BLaER1 (cell line): ENCODE measurements around the gene DUSP16.
A peak's percentile ranks its signal among the peaks of the same experiment; 100 is the strongest.

Experiments
- H3K27ac ChIP-seq: shearing (Covaris generic); formaldehyde crosslinking; 2 replicates; pipeline ENCODE4 v1.8.1; 2022
- H3K27me3 ChIP-seq: shearing (Covaris generic); formaldehyde crosslinking; 2 replicates; pipeline ENCODE4 v1.8.1; 2022
- H3K36me3 ChIP-seq: shearing (Covaris generic); formaldehyde crosslinking; 2 replicates; pipeline ENCODE4 v1.8.1; 2022
- H3K4me1 ChIP-seq: shearing (Covaris generic); formaldehyde crosslinking; 2 replicates; pipeline ENCODE4 v1.8.1; 2022
- H3K4me2 ChIP-seq: shearing (Covaris generic); formaldehyde crosslinking; 2 replicates; pipeline ENCODE4 v1.8.1; 2022
- H3K4me3 ChIP-seq: shearing (Covaris generic); formaldehyde crosslinking; 2 replicates; pipeline ENCODE4 v1.8.1; 2022
- H3K9ac ChIP-seq: shearing (Covaris generic); formaldehyde crosslinking; 2 replicates; pipeline ENCODE4 v1.8.1; 2022
- H3K9me3 ChIP-seq: shearing (Covaris generic); formaldehyde crosslinking; 2 replicates; pipeline ENCODE4 v1.8.1; 2022
- H4K20me1 ChIP-seq: shearing (Covaris generic); formaldehyde crosslinking; 2 replicates; pipeline ENCODE4 v1.8.1; 2022
- Cebpa-rat ChIP-seq: shearing (Covaris generic); IDR thresholded peaks from 2 replicates; pipeline ENCODE4 v1.8.1; 2022

Gene DUSP16

GRCh38 chr12:12486661-12487240 lies 75.9 kb downstream of the DUSP16 start:
- no peak overlapping the region for H3K27ac ChIP-seq
- no peak for TF ChIP-seq Cebpa-rat
- H3K27me3 ChIP-seq: no peaks in the 10 kb centered on the region
- no peaks in the 10 kb centered on the region for H3K9me3 ChIP-seq
- H3K4me3 ChIP-seq: no peak overlapping the region
- H3K4me2 ChIP-seq: no peak overlapping the region
- no peak overlapping the region for H3K9ac ChIP-seq
- peaks cover 29% of the 10 kb centered on the region for H3K36me3 ChIP-seq
- no peaks in the 10 kb centered on the region for H4K20me1 ChIP-seq
- H3K4me1 ChIP-seq: peaks cover 12% of the 10 kb centered on the region; the same call in 1 of the 2 replicates

GRCh38 chr12:12483438-12483837 lies 79.2 kb downstream of the DUSP16 start:
- no peak overlapping the region for H3K4me3 ChIP-seq
- no peak overlapping the region for H3K9ac ChIP-seq
- H3K27me3 ChIP-seq: no peaks in the 10 kb centered on the region
- H3K4me1 ChIP-seq: peaks cover 16% of the 10 kb centered on the region; the same call in 1 of the 2 replicates
- no peaks in the 10 kb centered on the region for H4K20me1 ChIP-seq
- no peak overlapping the region for H3K27ac ChIP-seq
- H3K4me2 ChIP-seq: no peak overlapping the region
- TF ChIP-seq Cebpa-rat: no peak
- H3K9me3 ChIP-seq: no peaks in the 10 kb centered on the region
- H3K36me3 ChIP-seq: peaks cover 40% of the 10 kb centered on the region

GRCh38 chr12:12482959-12483358 lies 79.7 kb downstream of the DUSP16 start:
- Histone ChIP-seq H3K9ac (no peak overlapping the region), H4K20me1 (no peaks in the 10 kb centered on the region), H3K27me3 (no peaks in the 10 kb centered on the region), H3K36me3 (peaks cover 41% of the 10 kb centered on the region), H3K4me1 (peaks cover 16% of the 10 kb centered on the region; the same call in 1 of the 2 replicates), H3K4me3 (no peak overlapping the region), H3K4me2 (no peak overlapping the region), H3K27ac (no peak overlapping the region), H3K9me3 (no peaks in the 10 kb centered on the region)
- TF ChIP-seq Cebpa-rat: no peak

- Histone ChIP-seq H3K27ac (no peak overlapping the region), H3K4me1 (peaks cover 16% of the 10 kb centered on the region; the same call in 1 of the 2 replicates), H3K36me3 (peaks cover 48% of the 10 kb centered on the region), H4K20me1 (no peaks in the 10 kb centered on the region), H3K4me3 (no peak overlapping the region), H3K9ac (no peak overlapping the region), H3K4me2 (peak overlapping the region; percentile 36), H3K9me3 (no peaks in the 10 kb centered on the region), H3K27me3 (no peaks in the 10 kb centered on the region)
- no peak for TF ChIP-seq Cebpa-rat
Observed at GRCh38 chr12:12482150-12482761, 80.4 kb downstream of the DUSP16 start.

- no peak overlapping the region for H3K4me3 ChIP-seq
- no peaks in the 10 kb centered on the region for H3K9me3 ChIP-seq
- H3K9ac ChIP-seq: no peak overlapping the region
- H3K27me3 ChIP-seq: no peaks in the 10 kb centered on the region
- H3K4me1 ChIP-seq: peaks cover 16% of the 10 kb centered on the region; the same call in 1 of the 2 replicates
- peak overlapping the region; percentile 36 for H3K4me2 ChIP-seq
- peaks cover 55% of the 10 kb centered on the region for H3K36me3 ChIP-seq
- no peak overlapping the region for H3K27ac ChIP-seq
- no peak for TF ChIP-seq Cebpa-rat
- no peaks in the 10 kb centered on the region for H4K20me1 ChIP-seq
Observed at GRCh38 chr12:12481631-12482030, 81.0 kb downstream of the DUSP16 start.

- Histone ChIP-seq H3K4me3 (no peak overlapping the region), H3K9me3 (no peaks in the 10 kb centered on the region), H3K4me1 (peaks cover 16% of the 10 kb centered on the region; the same call in 1 of the 2 replicates), H3K4me2 (no peak overlapping the region), H4K20me1 (no peaks in the 10 kb centered on the region), H3K27me3 (no peaks in the 10 kb centered on the region), H3K9ac (no peak overlapping the region), H3K27ac (no peak overlapping the region), H3K36me3 (peaks cover 58% of the 10 kb centered on the region)
- TF ChIP-seq Cebpa-rat: no peak
Observed at GRCh38 chr12:12480074-12480473, 82.6 kb downstream of the DUSP16 start.

GRCh38 chr12:12477532-12477890 lies 85.2 kb downstream of the DUSP16 start:
- Histone ChIP-seq H3K4me1 (peaks cover 12% of the 10 kb centered on the region; the same call in 1 of the 2 replicates), H3K27ac (no peak overlapping the region), H3K27me3 (no peaks in the 10 kb centered on the region), H3K9ac (no peak overlapping the region), H3K4me3 (no peak overlapping the region), H3K36me3 (peaks cover 55% of the 10 kb centered on the region), H3K4me2 (no peak overlapping the region), H4K20me1 (no peaks in the 10 kb centered on the region), H3K9me3 (no peaks in the 10 kb centered on the region)
- no peak for TF ChIP-seq Cebpa-rat

- no peak overlapping the region for H3K4me3 ChIP-seq
- H3K27ac ChIP-seq: no peak overlapping the region
- H3K4me2 ChIP-seq: no peak overlapping the region
- no peaks in the 10 kb centered on the region for H3K27me3 ChIP-seq
- H4K20me1 ChIP-seq: no peaks in the 10 kb centered on the region
- no peak overlapping the region for H3K9ac ChIP-seq
- TF ChIP-seq Cebpa-rat: no peak
- H3K4me1 ChIP-seq: peaks cover 6% of the 10 kb centered on the region; the same call in 1 of the 2 replicates
- peaks cover 57% of the 10 kb centered on the region for H3K36me3 ChIP-seq
- H3K9me3 ChIP-seq: peaks cover 4% of the 10 kb centered on the region; the same call in 1 of the 2 replicates
Observed at GRCh38 chr12:12476857-12477531, 85.7 kb downstream of the DUSP16 start.

GRCh38 chr12:12474931-12475795 lies 87.5 kb downstream of the DUSP16 start:
- H3K27ac ChIP-seq: no peak overlapping the region
- no peak overlapping the region for H3K4me2 ChIP-seq
- no peak overlapping the region for H3K4me3 ChIP-seq
- no peaks in the 10 kb centered on the region for H4K20me1 ChIP-seq
- TF ChIP-seq Cebpa-rat: no peak
- H3K9me3 ChIP-seq: peaks cover 11% of the 10 kb centered on the region
- no peak overlapping the region for H3K9ac ChIP-seq
- peaks cover 17% of the 10 kb centered on the region for H3K4me1 ChIP-seq
- peaks cover 59% of the 10 kb centered on the region for H3K36me3 ChIP-seq
- no peaks in the 10 kb centered on the region for H3K27me3 ChIP-seq
